ENCODE data around the gene METTL22. TPM values are rescaled to one million over a fixed set of nuclear protein-coding genes. Genes with fewer than 3 reads are reported as not detected.

METTL22 gene
- total RNA-seq, 2 experiments from 2014 or later: 28.7 to 30.2 TPM

- Mint-ChIP-seq H3K27ac (no peak overlapping the region), H3K36me3 (ENCODE audit: low read depth) (peaks cover 50% of the 10 kb centered on the region), H3K9me3 (no peaks in the 10 kb centered on the region), H3K4me1 (peaks cover 8% of the 10 kb centered on the region), H3K27me3 (no peaks in the 10 kb centered on the region), H3K4me3 (no peak overlapping the region)
- DNase-seq: no peak
- ChIA-PET POLR2A (interaction anchor here (0.7 kb wide), 1 partner anchor 47 kb away, joined by 3 read pairs; no protein-coding TSS in a partner anchor), CTCF (no interaction called here)
These were observed 8.9 kb downstream of the METTL22 start for GRCh38 chr16:8630255-8630953.

DNA sequence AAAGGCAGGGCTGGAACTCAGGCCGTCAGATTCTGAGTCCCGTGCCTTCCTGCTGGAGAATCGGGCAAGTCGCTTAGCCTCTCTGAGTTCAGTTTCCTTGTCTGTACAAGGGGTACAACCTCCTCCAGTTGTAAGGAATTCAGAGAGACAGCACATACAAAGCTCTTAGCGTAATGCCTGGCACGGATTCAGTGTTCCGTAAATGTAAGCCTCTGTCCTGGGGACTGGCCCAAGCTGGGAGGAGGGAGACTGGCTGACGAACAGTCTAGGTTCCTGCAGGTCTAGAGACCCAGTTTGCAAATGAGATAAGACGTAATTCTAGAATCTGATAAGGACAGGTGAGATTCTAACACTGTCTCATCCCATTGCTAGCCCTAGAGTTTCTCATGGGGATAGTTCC lies 9.9 kb downstream of the METTL22 start:
- H3K36me3 Mint-ChIP-seq (ENCODE audit: low read depth): peaks cover 48% of the 10 kb centered on the region
- no peak for DNase-seq
- no peak overlapping the region for H3K27ac Mint-ChIP-seq
- ChIA-PET CTCF (no interaction called here), POLR2A (no interaction called here)
- no peak overlapping the region for H3K4me3 Mint-ChIP-seq
- H3K9me3 Mint-ChIP-seq: no peaks in the 10 kb centered on the region
- peaks cover 8% of the 10 kb centered on the region for H3K4me1 Mint-ChIP-seq
- H3K27me3 Mint-ChIP-seq: no peaks in the 10 kb centered on the region

DNA sequence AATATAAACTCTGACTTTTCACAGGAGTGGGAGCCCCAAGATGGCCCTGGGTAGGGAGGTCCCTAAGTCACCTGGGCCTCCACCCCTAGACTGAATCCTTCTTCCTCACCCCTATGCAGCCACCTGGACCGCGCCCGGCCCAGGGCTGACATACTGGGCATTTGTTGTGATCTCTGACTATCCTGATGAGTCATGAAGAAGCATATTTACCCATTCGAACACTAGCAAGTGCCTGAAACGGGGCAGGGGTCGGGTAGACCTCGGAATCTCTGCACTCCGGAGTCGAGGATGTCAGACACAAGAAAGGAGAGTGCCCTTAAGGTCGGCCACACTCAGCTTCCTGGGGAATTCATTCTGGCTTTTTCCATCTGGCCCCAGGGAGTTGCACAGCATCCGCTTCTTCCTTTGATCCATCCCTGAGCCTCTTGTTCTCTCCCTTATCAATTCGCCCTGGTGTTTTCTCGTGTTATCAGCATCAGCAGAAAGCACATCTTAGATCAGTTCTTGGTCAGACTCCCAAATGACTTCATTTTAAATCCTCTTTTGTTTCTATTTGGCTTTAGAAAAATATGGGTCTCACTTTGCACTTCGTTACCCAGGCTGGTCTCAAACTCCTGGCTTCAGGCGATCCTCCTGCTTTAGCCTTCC lies 10.4 kb downstream of the METTL22 start:
- no peak overlapping the region for H3K4me3 Mint-ChIP-seq
- DNase-seq: no peak
- H3K4me1 Mint-ChIP-seq: peaks cover 7% of the 10 kb centered on the region
- H3K27ac Mint-ChIP-seq: no peak overlapping the region
- no peaks in the 10 kb centered on the region for H3K9me3 Mint-ChIP-seq
- ChIA-PET CTCF (no interaction called here), POLR2A (no interaction called here)
- no peaks in the 10 kb centered on the region for H3K27me3 Mint-ChIP-seq
- H3K36me3 Mint-ChIP-seq (ENCODE audit: low read depth): peaks cover 48% of the 10 kb centered on the region

GRCh38 chr16:8632675-8633182 lies 11.2 kb downstream of the METTL22 start:
- ChIA-PET POLR2A (no interaction called here), CTCF (no interaction called here)
- H3K36me3 Mint-ChIP-seq (ENCODE audit: low read depth): peaks cover 41% of the 10 kb centered on the region
- H3K4me3 Mint-ChIP-seq: no peak overlapping the region
- no peaks in the 10 kb centered on the region for H3K9me3 Mint-ChIP-seq
- H3K27ac Mint-ChIP-seq: no peak overlapping the region
- peaks cover 4% of the 10 kb centered on the region for H3K4me1 Mint-ChIP-seq
- H3K27me3 Mint-ChIP-seq: no peaks in the 10 kb centered on the region
- no peak for DNase-seq

DNA sequence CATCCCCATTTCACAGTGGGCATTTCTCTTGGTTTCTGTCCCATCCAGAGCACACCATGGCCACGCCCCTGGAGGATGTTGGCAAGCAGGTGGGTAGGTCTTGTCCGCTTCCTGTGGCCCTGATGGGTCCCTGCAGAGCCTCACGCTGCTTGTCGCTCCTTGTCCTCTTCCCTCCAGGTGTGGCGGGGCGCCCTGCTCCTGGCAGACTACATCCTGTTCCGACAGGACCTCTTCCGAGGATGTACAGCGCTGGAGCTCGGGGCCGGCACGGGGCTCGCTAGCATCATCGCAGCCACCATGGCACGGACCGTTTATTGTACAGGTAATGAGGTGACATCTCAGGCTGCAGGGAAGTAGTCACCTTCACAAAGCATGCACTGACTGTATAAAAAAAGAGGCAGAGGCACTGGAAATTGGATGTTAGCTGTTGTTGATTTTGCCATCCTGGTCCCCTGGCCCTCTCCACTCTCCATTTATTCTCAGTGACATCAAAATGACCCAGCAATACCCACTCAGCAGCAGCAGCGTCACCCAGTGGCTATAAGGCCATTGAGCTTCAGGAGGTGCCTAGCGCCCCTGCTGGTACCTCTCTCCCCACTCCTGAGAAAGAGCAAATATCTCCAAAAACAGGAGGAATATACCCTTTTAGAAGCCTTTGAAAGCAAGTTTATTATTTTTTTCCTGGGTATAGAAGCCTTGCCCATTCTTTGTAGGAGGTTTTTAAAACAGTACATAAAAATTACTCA lies 13.7 kb downstream of the METTL22 start:
- DNase-seq: no peak
- Mint-ChIP-seq H3K4me3 (no peak overlapping the region), H3K9me3 (no peaks in the 10 kb centered on the region), H3K27ac (peak overlapping the region; percentile 25), H3K27me3 (no peaks in the 10 kb centered on the region), H3K36me3 (ENCODE audit: low read depth) (peaks cover 29% of the 10 kb centered on the region), H3K4me1 (no peaks in the 10 kb centered on the region)
- ChIA-PET CTCF (interaction anchor here (0.7 to 1.0 kb wide), 3 partner anchors 14 to 239 kb away, joined by 3 to 4 read pairs (median 3); no protein-coding TSS in a partner anchor), POLR2A (no interaction called here)

DNA sequence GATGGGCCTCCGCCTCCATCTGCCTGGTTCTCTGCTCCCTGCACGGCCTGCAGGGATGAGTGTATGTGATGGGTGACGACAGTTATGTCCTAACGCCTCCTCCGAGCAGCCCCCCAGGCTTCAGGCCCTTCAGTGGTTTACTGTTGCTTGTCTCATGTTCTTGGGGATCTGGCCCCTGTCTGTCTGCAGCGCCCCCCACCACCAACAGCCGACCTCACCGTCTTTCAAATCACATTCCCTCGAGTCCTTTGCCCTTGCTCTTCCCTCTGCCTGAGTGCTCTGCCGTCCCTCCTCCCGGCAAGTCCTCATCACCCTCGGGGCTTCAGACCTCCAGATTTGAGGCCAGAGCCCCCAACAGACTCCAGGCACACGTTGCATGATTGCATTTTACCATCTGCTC lies 18.2 kb downstream of the METTL22 start:
- no peak overlapping the region for H3K4me3 Mint-ChIP-seq
- no peaks in the 10 kb centered on the region for H3K27me3 Mint-ChIP-seq
- DNase-seq: no peak
- no peak overlapping the region for H3K27ac Mint-ChIP-seq
- ChIA-PET CTCF (no interaction called here), POLR2A (no interaction called here)
- peaks cover 51% of the 10 kb centered on the region for H3K36me3 Mint-ChIP-seq (ENCODE audit: low read depth)
- no peaks in the 10 kb centered on the region for H3K9me3 Mint-ChIP-seq
- H3K4me1 Mint-ChIP-seq: peaks cover 10% of the 10 kb centered on the region

DNA sequence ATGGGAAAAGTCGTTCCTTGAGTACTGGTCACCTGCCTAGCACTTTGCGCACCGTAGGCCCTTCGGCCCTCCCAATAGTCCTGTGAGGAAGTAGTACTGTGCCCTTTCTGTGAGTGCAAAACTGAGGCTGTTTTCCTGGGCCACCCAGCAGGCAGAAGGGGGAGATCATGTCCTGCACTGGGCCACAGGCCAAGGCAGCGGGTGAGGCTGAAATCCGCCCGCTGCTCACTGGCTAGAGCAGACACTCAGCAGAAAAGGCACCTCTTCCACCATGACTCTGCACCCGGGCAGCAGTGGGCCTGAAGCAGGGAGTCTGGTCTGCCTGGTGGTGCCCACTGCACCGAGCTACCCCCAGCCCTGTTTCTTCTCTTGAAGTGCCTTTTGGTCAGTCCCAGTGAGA lies 20.2 kb downstream of the METTL22 start:
- no peaks in the 10 kb centered on the region for H3K9me3 Mint-ChIP-seq
- H3K4me3 Mint-ChIP-seq: no peak overlapping the region
- H3K4me1 Mint-ChIP-seq: peaks cover 22% of the 10 kb centered on the region
- POLR2A ChIA-PET: no interaction called here
- H3K36me3 Mint-ChIP-seq (ENCODE audit: low read depth): peaks cover 54% of the 10 kb centered on the region
- no peak for DNase-seq
- H3K27me3 Mint-ChIP-seq: no peaks in the 10 kb centered on the region
- H3K27ac Mint-ChIP-seq: no peak overlapping the region
- CTCF ChIA-PET: interaction anchor here (0.6 to 0.7 kb wide), 2 partner anchors 180 to 287 kb away, joined by 3 read pairs; no protein-coding TSS in a partner anchor

DNA sequence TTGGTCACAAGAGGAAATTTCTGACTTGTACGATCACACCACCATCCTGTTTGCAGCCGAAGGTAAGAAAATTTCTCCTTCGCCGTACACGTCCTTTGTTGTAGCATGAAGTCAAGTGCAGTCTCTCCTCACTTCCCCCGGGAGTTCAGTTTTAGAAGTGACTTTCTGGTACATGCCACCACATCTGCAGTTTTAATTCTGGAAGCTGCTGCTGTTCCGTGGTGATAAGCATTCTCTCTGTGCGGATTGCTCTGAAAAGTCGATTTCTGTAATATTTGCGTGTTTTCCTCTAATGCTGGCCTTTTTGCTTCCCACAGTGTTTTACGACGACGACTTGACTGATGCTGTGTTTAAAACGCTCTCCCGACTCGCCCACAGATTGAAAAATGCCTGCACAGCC lies 20.6 kb downstream of the METTL22 start:
- ChIA-PET CTCF (interaction anchor here (0.9 kb wide), 1 partner anchor 12 kb away, joined by 3 read pairs; no protein-coding TSS in a partner anchor), POLR2A (no interaction called here)
- H3K27ac Mint-ChIP-seq: no peak overlapping the region
- peaks cover 59% of the 10 kb centered on the region for H3K36me3 Mint-ChIP-seq (ENCODE audit: low read depth)
- peaks cover 22% of the 10 kb centered on the region for H3K4me1 Mint-ChIP-seq
- H3K27me3 Mint-ChIP-seq: no peaks in the 10 kb centered on the region
- no peak for DNase-seq
- no peaks in the 10 kb centered on the region for H3K9me3 Mint-ChIP-seq
- no peak overlapping the region for H3K4me3 Mint-ChIP-seq

- H3K4me3 Mint-ChIP-seq: peak overlapping the region; percentile 11
- peaks cover 22% of the 10 kb centered on the region for H3K4me1 Mint-ChIP-seq
- ChIA-PET CTCF (interaction anchor here (1.2 kb wide), 1 partner anchor 19 kb away, joined by 3 read pairs; no protein-coding TSS in a partner anchor), POLR2A (no interaction called here)
- no peaks in the 10 kb centered on the region for H3K27me3 Mint-ChIP-seq
- peak; percentile 37 for DNase-seq
- peak overlapping the region; percentile 72 for H3K27ac Mint-ChIP-seq
- H3K36me3 Mint-ChIP-seq (ENCODE audit: low read depth): peaks cover 68% of the 10 kb centered on the region
- no peaks in the 10 kb centered on the region for H3K9me3 Mint-ChIP-seq
These were observed 23.0 kb downstream of the METTL22 start for GRCh38 chr16:8644211-8645140.

- Mint-ChIP-seq H3K9me3 (no peaks in the 10 kb centered on the region), H3K36me3 (ENCODE audit: low read depth) (peaks cover 62% of the 10 kb centered on the region), H3K27ac (peak overlapping the region; percentile 72), H3K4me1 (peaks cover 22% of the 10 kb centered on the region), H3K4me3 (peak overlapping the region; percentile 11), H3K27me3 (no peaks in the 10 kb centered on the region)
- no peak for DNase-seq
- POLR2A ChIA-PET: no interaction called here
- CTCF ChIA-PET: interaction anchor here (1.2 kb wide), 1 partner anchor 20 kb away, joined by 3 read pairs; no protein-coding TSS in a partner anchor
These were observed 23.6 kb downstream of the METTL22 start for GRCh38 chr16:8645141-8645521.

DNA sequence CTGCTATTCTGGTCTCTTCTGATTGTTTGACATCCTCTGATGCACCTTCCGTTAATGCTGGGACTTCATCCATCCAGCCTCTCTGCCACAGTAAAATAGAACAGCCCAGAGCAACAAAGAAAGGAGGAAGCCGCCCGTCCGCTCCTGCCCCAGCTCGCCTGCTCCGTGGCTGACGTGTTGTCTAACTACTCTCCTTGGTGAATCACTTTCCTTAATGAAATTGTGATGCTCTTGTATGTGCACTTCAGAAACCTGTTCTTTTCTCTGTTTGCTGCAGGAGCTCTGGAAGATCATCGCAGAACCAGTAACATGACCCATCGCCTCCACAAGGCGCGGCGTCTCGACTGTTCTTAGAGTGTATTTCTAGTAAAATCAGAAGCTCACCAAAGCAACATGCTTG lies 24.3 kb downstream of the METTL22 start:
- peaks cover 22% of the 10 kb centered on the region for H3K4me1 Mint-ChIP-seq
- H3K36me3 Mint-ChIP-seq (ENCODE audit: low read depth): peaks cover 60% of the 10 kb centered on the region
- no peak overlapping the region for H3K4me3 Mint-ChIP-seq
- POLR2A ChIA-PET: no interaction called here
- peak overlapping the region; percentile 74 for H3K27ac Mint-ChIP-seq
- no peaks in the 10 kb centered on the region for H3K27me3 Mint-ChIP-seq
- CTCF ChIA-PET: interaction anchor here (1.3 kb wide), 1 partner anchor 63 kb away, joined by 3 read pairs; no protein-coding TSS in a partner anchor
- no peak for DNase-seq
- no peaks in the 10 kb centered on the region for H3K9me3 Mint-ChIP-seq

GRCh38 chr16:8646326-8647053 lies 25.0 kb downstream of the METTL22 start:
- POLR2A ChIA-PET: no interaction called here
- Mint-ChIP-seq H3K27me3 (no peaks in the 10 kb centered on the region), H3K4me1 (peaks cover 22% of the 10 kb centered on the region), H3K27ac (no peak overlapping the region), H3K9me3 (no peaks in the 10 kb centered on the region), H3K36me3 (ENCODE audit: low read depth) (peaks cover 58% of the 10 kb centered on the region), H3K4me3 (no peak overlapping the region)
- CTCF ChIA-PET: interaction anchor here (1.3 kb wide), 1 partner anchor 64 kb away, joined by 3 read pairs; no protein-coding TSS in a partner anchor
- DNase-seq: no peak

Data from activated CD4-positive, alpha-beta T cell treated with anti-CD3 and anti-CD28 coated beads, Interleukin-2, amount 10 ng/mL, durations not matched to agents 7 days and 5 days (primary cell).